ENCODE data around the gene RNF227.

- TF ChIP-seq EZH2 (IDR thresholded peaks at IDR 0.05) (no peak), CTCF (IDR thresholded peaks at IDR 0.05) (no peak)
Measured at GRCh38 chr17:7927596-7927995, 11.5 kb upstream of the RNF227 start.

Measured in neural progenitor cell (in vitro differentiated cells).